GM21619 (cell line): ENCODE results near the gene SH3PXD2A.

ENCODE experiments used
- ATAC-seq: cut with Tn5 transposase; IDR thresholded peaks from one replicate; pipeline ENCODE4 v1.9.1; 2021; ENCODE audit not compliant: unreplicated experiment

The SH3PXD2A gene

GRCh38 chr10:103835096-103836050 lies 20.0 kb downstream of the SH3PXD2A start:
- ATAC-seq = no peak

GRCh38 chr10:103834436-103835095 lies 20.8 kb downstream of the SH3PXD2A start:
- no peak for ATAC-seq

GRCh38 chr10:103833731-103834365 lies 21.5 kb downstream of the SH3PXD2A start:
- ATAC-seq = no peak

GRCh38 chr10:103832806-103833205 lies 22.6 kb downstream of the SH3PXD2A start:
- no peak for ATAC-seq

GRCh38 chr10:103829838-103830465 lies 25.4 kb downstream of the SH3PXD2A start:
- ATAC-seq = no peak

- ATAC-seq = no peak
These were observed 26.1 kb downstream of the SH3PXD2A start for GRCh38 chr10:103829278-103829677.

- ATAC-seq = no peak
These were observed 26.7 kb downstream of the SH3PXD2A start for GRCh38 chr10:103828587-103829197.

- ATAC-seq = no peak
These were observed 27.3 kb downstream of the SH3PXD2A start for GRCh38 chr10:103828107-103828506.

GRCh38 chr10:103826885-103827284 lies 28.5 kb downstream of the SH3PXD2A start:
- no peak for ATAC-seq

GRCh38 chr10:103824281-103824680 lies 31.1 kb downstream of the SH3PXD2A start:
- no peak for ATAC-seq

GRCh38 chr10:103823706-103824272 lies 31.6 kb downstream of the SH3PXD2A start:
- no peak for ATAC-seq

GRCh38 chr10:103822800-103823199 lies 32.6 kb downstream of the SH3PXD2A start:
- no peak for ATAC-seq

GRCh38 chr10:103822107-103822716 lies 33.2 kb downstream of the SH3PXD2A start:
- no peak for ATAC-seq

- ATAC-seq = no peak
These were observed 35.0 kb downstream of the SH3PXD2A start for GRCh38 chr10:103820101-103821062.

GRCh38 chr10:103819493-103819892 lies 35.9 kb downstream of the SH3PXD2A start:
- ATAC-seq = no peak

GRCh38 chr10:103818765-103819374 lies 36.5 kb downstream of the SH3PXD2A start:
- ATAC-seq = no peak

GRCh38 chr10:103818105-103818504 lies 37.3 kb downstream of the SH3PXD2A start:
- no peak for ATAC-seq

GRCh38 chr10:103816431-103816830 lies 38.9 kb downstream of the SH3PXD2A start:
- ATAC-seq = no peak
